Measurements from ENCODE around the gene SLC34A2.
"Not testable (repeated sequence)": the region's sequence is repeated elsewhere in the genome, so short reads cannot be mapped to it uniquely, and the experiment has no call there.

SLC34A2 gene, protein sequence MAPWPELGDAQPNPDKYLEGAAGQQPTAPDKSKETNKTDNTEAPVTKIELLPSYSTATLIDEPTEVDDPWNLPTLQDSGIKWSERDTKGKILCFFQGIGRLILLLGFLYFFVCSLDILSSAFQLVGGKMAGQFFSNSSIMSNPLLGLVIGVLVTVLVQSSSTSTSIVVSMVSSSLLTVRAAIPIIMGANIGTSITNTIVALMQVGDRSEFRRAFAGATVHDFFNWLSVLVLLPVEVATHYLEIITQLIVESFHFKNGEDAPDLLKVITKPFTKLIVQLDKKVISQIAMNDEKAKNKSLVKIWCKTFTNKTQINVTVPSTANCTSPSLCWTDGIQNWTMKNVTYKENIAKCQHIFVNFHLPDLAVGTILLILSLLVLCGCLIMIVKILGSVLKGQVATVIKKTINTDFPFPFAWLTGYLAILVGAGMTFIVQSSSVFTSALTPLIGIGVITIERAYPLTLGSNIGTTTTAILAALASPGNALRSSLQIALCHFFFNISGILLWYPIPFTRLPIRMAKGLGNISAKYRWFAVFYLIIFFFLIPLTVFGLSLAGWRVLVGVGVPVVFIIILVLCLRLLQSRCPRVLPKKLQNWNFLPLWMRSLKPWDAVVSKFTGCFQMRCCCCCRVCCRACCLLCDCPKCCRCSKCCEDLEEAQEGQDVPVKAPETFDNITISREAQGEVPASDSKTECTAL

DNA sequence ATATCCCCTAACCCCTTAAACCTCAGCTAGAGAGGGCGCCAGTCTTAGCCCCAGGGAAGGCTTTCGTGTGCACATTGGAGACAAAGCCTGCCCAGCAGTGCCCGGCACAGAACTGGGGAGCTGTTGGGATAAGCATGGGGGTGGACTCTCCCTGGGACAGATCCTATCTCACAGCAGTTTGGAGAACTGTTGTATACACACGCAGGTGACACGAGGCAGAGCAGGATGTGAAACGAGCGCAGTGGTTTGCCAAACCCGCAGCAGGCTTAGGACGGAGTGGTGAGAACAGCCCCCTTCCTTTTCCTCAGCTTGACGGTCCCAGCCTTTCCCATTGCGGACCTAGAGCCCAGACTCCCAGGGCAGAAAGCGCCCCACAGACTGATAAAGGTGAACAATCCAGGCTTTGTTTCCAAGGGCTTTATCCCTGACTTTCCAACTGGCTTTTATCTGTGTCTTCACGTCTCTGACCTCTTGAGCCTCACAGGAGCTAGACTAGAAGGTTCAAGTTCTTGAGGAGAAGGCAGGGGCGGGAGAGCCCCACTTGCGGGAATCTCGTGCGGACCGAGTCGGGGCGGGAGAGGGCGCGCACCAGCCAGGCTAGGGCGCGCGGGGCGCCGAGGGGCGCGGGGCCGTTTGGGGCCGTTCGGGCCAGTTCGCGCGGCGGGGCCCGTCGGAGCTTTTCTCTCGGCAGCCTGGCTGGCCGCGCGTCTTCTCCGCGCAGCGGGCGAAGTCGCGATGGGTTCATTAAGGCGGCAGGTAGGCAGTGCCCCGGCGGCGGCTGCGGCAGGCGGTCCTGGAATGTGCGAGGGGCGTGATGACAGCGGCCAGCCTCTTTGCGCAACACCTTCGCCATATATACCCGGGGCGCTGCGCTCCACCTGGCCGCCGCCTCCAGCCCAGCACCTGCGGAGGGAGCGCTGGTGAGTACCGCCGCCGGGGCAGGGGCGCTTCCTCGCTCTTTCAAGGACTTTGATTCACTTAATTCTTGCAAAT, at the start of gene SLC34A2:
TSS of gene SLC34A2 (plus strand) at position 881 of the 993 bp plus-strand sequence. CDS start 6,650 bp downstream, outside the sequence.
- no peak within 1 kb of the TSS for H3K27ac ChIP-seq
- DNase-seq (ENCODE audit: low spot score) = no peak
- TF ChIP-seq, protein P1, sequence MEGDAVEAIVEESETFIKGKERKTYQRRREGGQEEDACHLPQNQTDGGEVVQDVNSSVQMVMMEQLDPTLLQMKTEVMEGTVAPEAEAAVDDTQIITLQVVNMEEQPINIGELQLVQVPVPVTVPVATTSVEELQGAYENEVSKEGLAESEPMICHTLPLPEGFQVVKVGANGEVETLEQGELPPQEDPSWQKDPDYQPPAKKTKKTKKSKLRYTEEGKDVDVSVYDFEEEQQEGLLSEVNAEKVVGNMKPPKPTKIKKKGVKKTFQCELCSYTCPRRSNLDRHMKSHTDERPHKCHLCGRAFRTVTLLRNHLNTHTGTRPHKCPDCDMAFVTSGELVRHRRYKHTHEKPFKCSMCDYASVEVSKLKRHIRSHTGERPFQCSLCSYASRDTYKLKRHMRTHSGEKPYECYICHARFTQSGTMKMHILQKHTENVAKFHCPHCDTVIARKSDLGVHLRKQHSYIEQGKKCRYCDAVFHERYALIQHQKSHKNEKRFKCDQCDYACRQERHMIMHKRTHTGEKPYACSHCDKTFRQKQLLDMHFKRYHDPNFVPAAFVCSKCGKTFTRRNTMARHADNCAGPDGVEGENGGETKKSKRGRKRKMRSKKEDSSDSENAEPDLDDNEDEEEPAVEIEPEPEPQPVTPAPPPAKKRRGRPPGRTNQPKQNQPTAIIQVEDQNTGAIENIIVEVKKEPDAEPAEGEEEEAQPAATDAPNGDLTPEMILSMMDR (IDR thresholded peaks at IDR 0.05) = no peak
- H3K4me3 ChIP-seq = no peak within 1 kb of the TSS

DNA sequence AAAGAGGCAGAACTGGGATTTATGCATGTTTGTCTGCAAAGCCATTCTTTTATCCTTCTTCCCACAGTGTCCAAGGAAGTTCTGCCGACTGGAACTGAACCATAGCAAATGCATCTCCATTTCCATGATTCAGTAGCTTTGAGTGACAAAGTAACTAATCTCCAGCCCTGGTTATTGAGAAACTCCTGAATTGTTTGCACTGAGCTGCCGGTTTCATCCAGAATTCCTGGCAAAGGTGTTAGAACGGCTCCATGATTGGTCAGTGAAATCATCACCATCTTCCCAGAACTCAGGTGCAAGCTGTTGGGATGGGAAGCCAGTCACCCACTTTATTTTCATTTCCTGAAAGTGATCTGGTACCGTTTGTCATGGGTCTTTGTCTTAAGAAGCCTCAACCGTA, 47.0 kb upstream of the SLC34A2 start:
- Histone ChIP-seq H3K4me3 (no peak overlapping the region), H3K27ac (no peak overlapping the region)
- TF ChIP-seq, protein P1 (IDR thresholded peaks at IDR 0.05) = no peak
- DNase-seq (ENCODE audit: low spot score) = no peak

DNA sequence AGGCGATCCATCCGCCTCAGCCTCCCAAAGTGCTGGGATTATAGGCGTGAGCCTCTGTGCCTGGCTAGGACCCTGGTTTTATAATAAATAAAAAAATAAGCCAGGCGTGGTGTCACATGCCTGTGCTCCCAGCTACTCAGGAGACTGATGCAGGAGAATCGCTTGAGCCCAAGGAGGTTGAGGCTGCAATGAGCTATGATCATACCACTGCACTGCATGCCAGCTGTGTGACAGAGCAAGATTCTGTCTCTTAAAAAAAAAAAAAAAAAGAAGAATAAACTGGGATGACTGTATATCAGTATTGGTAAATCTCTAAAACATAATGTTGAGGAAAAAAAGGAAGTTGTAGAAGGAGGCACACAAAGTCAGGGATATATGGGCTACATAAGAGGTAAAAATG, 45.7 kb upstream of the SLC34A2 start:
- DNase-seq (ENCODE audit: low spot score) = no peak
- TF ChIP-seq, protein P1 (IDR thresholded peaks at IDR 0.05) = no peak
- Histone ChIP-seq H3K27ac (no peak overlapping the region), H3K4me3 (no peak overlapping the region)

DNA sequence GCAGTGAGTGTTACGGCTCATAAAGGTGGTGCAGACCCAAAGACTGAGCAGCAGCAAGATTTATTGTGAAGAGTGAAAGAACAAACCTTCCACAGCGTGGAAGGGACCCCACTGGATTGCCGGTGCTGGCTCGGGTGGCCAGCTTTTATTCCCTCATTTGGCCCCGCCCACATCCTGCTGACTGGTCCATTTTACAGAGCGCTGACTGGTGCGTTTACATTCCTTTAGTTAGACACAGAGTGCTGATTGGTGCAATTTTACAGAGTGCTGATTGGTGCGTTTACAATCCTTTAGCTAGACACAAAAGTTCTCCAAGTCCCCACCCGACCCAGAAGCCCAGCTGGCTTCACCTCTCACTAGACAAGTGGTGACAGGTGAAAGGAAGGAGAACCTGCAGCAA, 42.0 kb upstream of the SLC34A2 start:
- DNase-seq (ENCODE audit: low spot score); H3K27ac ChIP-seq; H3K4me3 ChIP-seq: not testable (repeated sequence)

DNA sequence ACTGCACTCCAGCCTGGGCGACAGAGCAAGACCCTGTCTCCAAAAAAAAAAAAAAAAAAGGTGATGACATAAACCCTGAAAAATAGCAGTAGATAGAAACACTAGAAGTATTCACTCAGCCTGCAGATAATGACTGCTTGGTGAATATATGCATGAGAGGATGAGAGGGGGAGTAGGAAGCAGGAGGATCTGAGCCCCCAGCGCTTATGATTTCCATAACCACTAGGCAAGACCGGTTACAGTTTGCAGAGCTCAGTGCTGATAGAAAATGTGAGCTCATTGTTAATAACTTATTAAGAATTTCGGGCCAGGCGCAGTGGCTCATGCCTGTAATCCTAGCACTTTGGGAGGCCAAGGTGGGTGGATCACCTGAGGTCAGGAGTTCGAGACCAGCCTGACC, 40.8 kb upstream of the SLC34A2 start:
- no peak overlapping the region for H3K4me3 ChIP-seq
- no peak overlapping the region for H3K27ac ChIP-seq
- DNase-seq (ENCODE audit: low spot score) = no peak
- TF ChIP-seq, protein P1 (IDR thresholded peaks at IDR 0.05) = no peak

DNA sequence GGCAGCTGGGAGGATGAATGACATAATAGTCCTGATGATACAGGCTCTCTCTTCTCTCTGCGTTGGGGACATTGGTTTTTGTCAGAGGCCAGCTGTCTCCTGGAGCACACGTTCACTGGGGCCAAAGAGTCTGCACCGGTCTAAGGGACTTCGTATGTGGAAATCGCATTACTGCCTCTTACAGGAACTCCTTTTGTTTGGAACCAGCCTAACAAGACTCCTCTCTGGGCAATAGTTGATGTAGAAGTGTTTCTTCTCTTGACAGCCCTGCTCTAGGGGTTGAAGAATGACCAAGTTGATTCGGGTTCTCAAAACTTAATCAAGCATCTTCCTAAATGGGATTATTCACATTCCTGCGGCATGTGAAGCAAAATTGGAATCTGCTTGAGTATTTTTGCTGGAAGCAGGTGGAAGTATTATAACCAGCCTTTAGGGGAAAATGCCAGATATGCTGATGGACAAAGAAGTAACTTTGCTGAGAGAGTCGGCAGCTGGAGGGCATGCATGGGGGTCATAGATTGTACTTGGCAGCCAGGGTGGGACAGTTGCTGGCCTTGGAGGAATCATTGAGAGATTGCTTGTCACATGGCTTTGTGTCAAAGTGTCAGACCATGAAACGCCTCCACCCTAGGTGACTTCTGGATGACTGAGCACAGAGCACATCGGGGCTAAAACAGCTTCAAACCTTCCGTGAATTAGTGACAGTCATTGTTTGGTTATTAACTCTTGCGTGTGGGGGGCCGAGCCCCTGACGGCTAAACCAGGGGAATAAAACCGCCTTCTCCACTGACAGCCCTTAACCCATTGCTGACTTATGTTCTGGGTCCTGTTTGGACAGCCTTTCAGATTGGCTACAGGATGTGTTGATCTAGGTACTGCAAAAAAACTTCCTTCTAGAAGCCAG, 34.4 kb upstream of the SLC34A2 start:
- Histone ChIP-seq H3K27ac (no peak overlapping the region), H3K4me3 (no peak overlapping the region)
- no peak for DNase-seq (ENCODE audit: low spot score)
- TF ChIP-seq, protein P1 (IDR thresholded peaks at IDR 0.05) = no peak

All from coronary artery (tissue), 2 donors.